Measurements from ENCODE around the gene OR51D1. TPM values are rescaled to one million over a fixed set of nuclear protein-coding genes. Genes with fewer than 3 reads are reported as not detected.

Gene OR51D1
- total RNA-seq, 1 experiment from 2014 or later = not detected

DNA sequence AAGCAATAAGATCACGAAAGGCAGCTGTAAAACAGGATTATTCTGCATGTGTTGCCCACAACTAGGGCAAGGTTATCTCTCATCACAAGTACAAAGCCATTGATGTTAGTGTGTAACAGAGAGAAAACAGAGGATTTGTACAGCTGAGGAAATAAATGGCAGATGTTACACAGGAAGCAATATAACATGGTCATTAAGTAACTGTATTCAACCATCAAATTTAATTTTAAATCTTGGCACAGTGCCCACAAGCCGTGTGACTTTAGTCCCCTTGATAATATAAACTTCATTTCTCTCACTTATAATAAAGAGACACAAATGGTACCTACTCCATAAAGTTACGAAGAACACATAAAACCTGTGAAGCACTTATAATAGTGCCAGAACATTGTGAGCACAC, 43.1 kb downstream of the OR51D1 start:
- Mint-ChIP-seq H3K4me1 (ENCODE audit: low read depth, unreplicated experiment) (no peaks in the 10 kb centered on the region), H3K27me3 (ENCODE audit: unreplicated experiment) (no peaks in the 10 kb centered on the region), H3K9me3 (ENCODE audit: low read depth, unreplicated experiment) (no peaks in the 10 kb centered on the region), H3K27ac (ENCODE audit: unreplicated experiment) (no peak overlapping the region), H3K4me3 (ENCODE audit: low read depth, unreplicated experiment) (no peak overlapping the region), H3K36me3 (ENCODE audit: insufficient read depth, unreplicated experiment) (no peaks in the 10 kb centered on the region)
- CTCF ChIA-PET = no interaction called here
- intact Hi-C loops (cut with micrococcal nuclease; ENCODE audit: unreplicated experiment) = no loop called here
- TF ChIP-seq, protein P1, sequence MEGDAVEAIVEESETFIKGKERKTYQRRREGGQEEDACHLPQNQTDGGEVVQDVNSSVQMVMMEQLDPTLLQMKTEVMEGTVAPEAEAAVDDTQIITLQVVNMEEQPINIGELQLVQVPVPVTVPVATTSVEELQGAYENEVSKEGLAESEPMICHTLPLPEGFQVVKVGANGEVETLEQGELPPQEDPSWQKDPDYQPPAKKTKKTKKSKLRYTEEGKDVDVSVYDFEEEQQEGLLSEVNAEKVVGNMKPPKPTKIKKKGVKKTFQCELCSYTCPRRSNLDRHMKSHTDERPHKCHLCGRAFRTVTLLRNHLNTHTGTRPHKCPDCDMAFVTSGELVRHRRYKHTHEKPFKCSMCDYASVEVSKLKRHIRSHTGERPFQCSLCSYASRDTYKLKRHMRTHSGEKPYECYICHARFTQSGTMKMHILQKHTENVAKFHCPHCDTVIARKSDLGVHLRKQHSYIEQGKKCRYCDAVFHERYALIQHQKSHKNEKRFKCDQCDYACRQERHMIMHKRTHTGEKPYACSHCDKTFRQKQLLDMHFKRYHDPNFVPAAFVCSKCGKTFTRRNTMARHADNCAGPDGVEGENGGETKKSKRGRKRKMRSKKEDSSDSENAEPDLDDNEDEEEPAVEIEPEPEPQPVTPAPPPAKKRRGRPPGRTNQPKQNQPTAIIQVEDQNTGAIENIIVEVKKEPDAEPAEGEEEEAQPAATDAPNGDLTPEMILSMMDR (IDR thresholded peaks at IDR 0.05; ENCODE audit: unreplicated experiment) = no peak
- no peak for DNase-seq
- no TSS peak for BruUV-seq (replicated peaks)

DNA sequence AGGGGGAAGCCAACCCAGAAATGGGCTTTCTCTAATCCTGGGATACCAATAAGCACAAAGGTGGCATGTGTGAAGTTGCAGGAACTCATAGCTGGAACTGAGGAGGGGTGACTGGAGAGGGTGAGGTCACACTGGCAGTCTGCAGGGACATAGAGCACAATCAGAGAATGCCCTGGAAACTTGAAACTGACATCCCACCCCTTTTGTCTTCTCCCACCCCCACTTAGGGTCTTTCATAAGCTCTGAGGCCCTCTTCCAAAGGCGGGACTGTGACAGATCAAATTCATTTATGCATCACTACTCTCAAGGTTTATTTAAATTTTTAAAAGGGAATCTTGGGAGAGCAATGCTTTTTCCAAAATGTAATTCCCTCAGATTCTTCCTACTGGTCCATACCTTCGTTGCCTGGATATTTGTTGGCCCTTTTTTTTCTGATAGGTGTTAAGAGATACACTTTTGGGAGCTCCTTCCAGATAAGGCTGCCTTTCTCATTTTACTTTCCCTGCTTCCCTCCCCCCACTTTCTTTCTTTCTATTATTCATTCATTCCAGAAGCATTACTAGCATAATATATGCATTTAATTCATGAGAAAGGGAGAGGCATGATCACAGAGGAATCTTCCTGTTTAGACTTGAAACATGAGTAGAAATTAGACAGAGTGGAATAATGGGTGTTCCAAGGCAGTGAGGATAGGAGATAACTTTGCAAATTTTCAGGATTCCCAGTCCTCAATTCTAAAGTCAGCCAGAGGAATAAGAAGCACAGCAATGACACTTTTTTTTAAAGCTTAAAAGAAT, 45.5 kb downstream of the OR51D1 start:
- H3K27me3 Mint-ChIP-seq (ENCODE audit: unreplicated experiment) = no peaks in the 10 kb centered on the region
- H3K36me3 Mint-ChIP-seq (ENCODE audit: insufficient read depth, unreplicated experiment) = no peaks in the 10 kb centered on the region
- H3K27ac Mint-ChIP-seq (ENCODE audit: unreplicated experiment) = no peak overlapping the region
- TF ChIP-seq, protein P1 (IDR thresholded peaks at IDR 0.05; ENCODE audit: unreplicated experiment) = no peak
- no peak overlapping the region for H3K4me3 Mint-ChIP-seq (ENCODE audit: low read depth, unreplicated experiment)
- CTCF ChIA-PET = no interaction called here
- intact Hi-C loops (cut with micrococcal nuclease; ENCODE audit: unreplicated experiment) = no loop called here
- no peaks in the 10 kb centered on the region for H3K4me1 Mint-ChIP-seq (ENCODE audit: low read depth, unreplicated experiment)
- H3K9me3 Mint-ChIP-seq (ENCODE audit: low read depth, unreplicated experiment) = no peaks in the 10 kb centered on the region
- no peak for DNase-seq
- BruUV-seq (replicated peaks) = no TSS peak

DNA sequence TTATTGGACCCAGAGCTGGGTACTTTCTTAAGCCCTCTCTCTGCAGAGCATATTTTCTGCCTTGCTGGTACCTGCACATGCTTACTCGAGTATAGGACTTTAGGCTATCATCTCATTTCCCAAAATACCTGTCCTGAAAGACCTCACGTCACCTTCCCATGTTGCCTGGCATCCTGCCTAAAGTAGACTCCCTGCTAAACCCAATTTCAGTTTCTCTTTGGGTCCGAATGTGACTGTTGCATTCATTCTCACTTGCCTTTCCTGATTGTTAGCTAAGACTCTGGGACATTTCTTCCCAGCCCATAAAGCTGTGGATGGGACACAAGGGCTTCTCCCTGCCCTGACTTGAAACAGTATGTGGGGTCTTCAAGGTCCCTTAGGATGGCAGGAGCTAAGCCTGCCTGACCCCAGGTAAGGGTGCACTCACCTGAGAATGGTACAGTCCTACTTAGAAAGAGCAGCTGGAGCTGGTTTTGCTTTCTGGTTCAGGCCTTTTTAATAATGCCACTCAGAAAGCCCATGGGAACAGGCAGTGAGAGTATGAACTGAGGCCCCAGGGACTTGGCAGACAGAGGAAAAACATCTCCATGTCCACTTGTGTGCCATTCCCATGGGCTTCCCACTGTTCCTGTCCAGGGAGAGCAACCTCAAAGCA, 47.5 kb downstream of the OR51D1 start:
- TF ChIP-seq, protein P1 (IDR thresholded peaks at IDR 0.05; ENCODE audit: unreplicated experiment) = no peak
- no peak overlapping the region for H3K4me3 Mint-ChIP-seq (ENCODE audit: low read depth, unreplicated experiment)
- no peak overlapping the region for H3K27ac Mint-ChIP-seq (ENCODE audit: unreplicated experiment)
- no peaks in the 10 kb centered on the region for H3K4me1 Mint-ChIP-seq (ENCODE audit: low read depth, unreplicated experiment)
- no peak for DNase-seq
- H3K36me3 Mint-ChIP-seq (ENCODE audit: insufficient read depth, unreplicated experiment) = no peaks in the 10 kb centered on the region
- BruUV-seq (replicated peaks) = no TSS peak
- intact Hi-C loops (cut with micrococcal nuclease; ENCODE audit: unreplicated experiment) = no loop called here
- CTCF ChIA-PET = no interaction called here
- no peaks in the 10 kb centered on the region for H3K27me3 Mint-ChIP-seq (ENCODE audit: unreplicated experiment)
- no peaks in the 10 kb centered on the region for H3K9me3 Mint-ChIP-seq (ENCODE audit: low read depth, unreplicated experiment)

Other genes with a start within 250 kb of the OR51D1 start
- 19.1 and 30.2 TPM in 2 replicates for gene TRIM21, start 243.8 kb upstream of the OR51D1 start, total RNA-seq (2022)
- gene OR52K2, start 188.2 kb upstream of the OR51D1 start, total RNA-seq (2022) = not detected in 2 replicates
- not detected in 2 replicates for gene OR52K1, start 154.8 kb upstream of the OR51D1 start, total RNA-seq (2022)
- not detected in 2 replicates for gene OR52M1, start 92.3 kb upstream of the OR51D1 start, total RNA-seq (2022)
- not detected in 2 replicates for gene OR52I2, start 55.7 kb upstream of the OR51D1 start, total RNA-seq (2022)
- gene OR52I1, start 43.4 kb upstream of the OR51D1 start, total RNA-seq (2022) = not detected in 2 replicates
- 12.7 and 14.5 TPM in 2 replicates for gene TRIM68, start 29.2 kb upstream of the OR51D1 start, total RNA-seq (2022)
- gene OR51E1, start 6.5 kb downstream of the OR51D1 start, total RNA-seq (2022) = not detected in 2 replicates
- not detected in 2 replicates for gene OR51E2, start 60.4 kb downstream of the OR51D1 start, total RNA-seq (2022)
- gene MMP26, start 67.3 kb downstream of the OR51D1 start, total RNA-seq (2022) = not detected in 2 replicates
- not detected in 2 replicates for gene OR51F1, start 132.5 kb downstream of the OR51D1 start, total RNA-seq (2022)
- gene OR52R1, start 166.9 kb downstream of the OR51D1 start, total RNA-seq (2022) = not detected in 2 replicates
- not detected in 2 replicates for gene OR51F2, start 183.8 kb downstream of the OR51D1 start, total RNA-seq (2022)
- gene OR51S1, start 211.7 kb downstream of the OR51D1 start, total RNA-seq (2022) = not detected in 2 replicates
- not detected in 2 replicates for gene OR51T1, start 244.4 kb downstream of the OR51D1 start, total RNA-seq (2022)

All from Calu3 (cell line).